Caco-2 (cell line): Measurements from ENCODE around the gene PGGT1B. TPM values are rescaled to one million over a fixed set of nuclear protein-coding genes. Genes with fewer than 3 reads are reported as not detected.

Experiments used
- BruUV-seq: library from RNA; stranded (reverse); fragments of 400-500 nt; replicated peaks from 2 replicates; lab custom pipeline; 2021; lab: Mats Ljungman, UMichigan
- CTCF ChIA-PET: fragments of 300-600 bp; sonication (Branson Sonifier 250); formaldehyde crosslinking; loops from one replicate; lab custom pipeline; 2022; ENCODE audit warnings: antibody characterized with exemption; lab: Charles Lee
- POLR2A ChIA-PET: fragments of 300-600 bp; sonication (Branson Sonifier 250); formaldehyde crosslinking; loops from one replicate; lab custom pipeline; 2022; ENCODE audit warnings: antibody characterized with exemption; lab: Charles Lee
- DNase-seq, 2 experiments: peaks; one replicate each; pipeline versions ENCODE4 v3.0.0 to v3.0.0-alpha.2; 2020 to 2022
- H3K27me3 ChIP-seq: replicated peaks from 2 replicates; pipeline ENCODE4 v1.6.0; 2011; ENCODE audit warnings: low read length; ENCODE audit not compliant: control insufficient read depth, insufficient read depth
- H3K36me3 ChIP-seq: 2 replicates; pipeline ENCODE4 v1.5.1; 2011; ENCODE audit warnings: low read length; ENCODE audit not compliant: control insufficient read depth, insufficient read depth
- H3K4me1 ChIP-seq: fragments of 250-450 bp; sonication (Bioruptor Pico); 2 replicates; pipeline ENCODE4 v1.5.1; 2020; ENCODE audit warnings: mild to moderate bottlenecking
- H3K4me3 ChIP-seq: 2 replicates; pipeline ENCODE4 v1.5.1; 2011; ENCODE audit warnings: low read depth, mild to moderate bottlenecking, control low read depth, low read length
- H3K9me3 ChIP-seq: fragments of 250-450 bp; sonication (Bioruptor Pico); 2 replicates; pipeline ENCODE4 v1.5.1; 2020; ENCODE audit warnings: mild to moderate bottlenecking, moderate library complexity
- H3K27ac Mint-ChIP-seq: one replicate; pipeline ENCODE4 v1.8.0; 2022; ENCODE audit warnings: mixed read lengths; ENCODE audit not compliant: unreplicated experiment
- H3K27me3 Mint-ChIP-seq: one replicate; pipeline ENCODE4 v1.8.0; 2022; ENCODE audit warnings: mixed read lengths; ENCODE audit not compliant: insufficient read depth, unreplicated experiment
- H3K36me3 Mint-ChIP-seq: one replicate; pipeline ENCODE4 v1.8.0; 2022; ENCODE audit warnings: mild to moderate bottlenecking, mixed read lengths; ENCODE audit not compliant: insufficient read depth, unreplicated experiment
- H3K4me1 Mint-ChIP-seq: one replicate; pipeline ENCODE4 v1.8.0; 2022; ENCODE audit warnings: low read depth, mixed read lengths; ENCODE audit not compliant: unreplicated experiment
- H3K4me3 Mint-ChIP-seq: one replicate; pipeline ENCODE4 v1.8.0; 2022; ENCODE audit warnings: mild to moderate bottlenecking, moderate library complexity, mixed read lengths; ENCODE audit not compliant: unreplicated experiment
- H3K9me3 Mint-ChIP-seq: one replicate; pipeline ENCODE4 v1.8.0; 2022; ENCODE audit warnings: mixed read lengths; ENCODE audit not compliant: unreplicated experiment
- CTCF ChIP-seq, 2 experiments: fragments of 200-600 bp in 1 of 2; IDR thresholded peaks; 1 replicate in 1 of 2; 2 replicates in 1 of 2; pipeline versions ENCODE4 v1.5.1 to v1.8.0; 2011 to 2022; ENCODE audit warnings: antibody characterized with exemption in 1 of 2, control low read depth in 1 of 2, inconsistent platforms in 1 of 2, low read depth in 1 of 2, low read length in 1 of 2, mild to moderate bottlenecking in 1 of 2, moderate library complexity in 1 of 2; ENCODE audit not compliant: insufficient read depth in 1 of 2, severe bottlenecking in 1 of 2, unreplicated experiment in 1 of 2
- intact Hi-C: fragments of 100-400 bp; cut with micrococcal nuclease; formaldehyde crosslinking; loops from one replicate; pipeline ENCODE4 v1.10.0; 2022; ENCODE audit not compliant: unreplicated experiment
- total RNA-seq: library from RNA; stranded (reverse); gene quantifications from 2 replicates; pipeline ENCODE4 v1.2.3, GENCODE V29; 2022

PGGT1B gene
- total RNA-seq, 1 experiment from 2014 or later, result 39.4 TPM

- no peak for TF ChIP-seq CTCF (IDR thresholded peaks at IDR 0.05; ENCODE audit: insufficient read depth in 1 of 2, low read depth in 1 of 2, low read length in 1 of 2, severe bottlenecking in 1 of 2, unreplicated experiment in 1 of 2)
- Histone ChIP-seq H3K36me3 (0 out of 2 replicates have a peak, but pooled peaks cover 1% of the 10 kb centered on the region), H3K9me3 (no peaks in the 10 kb centered on the region), H3K4me1 (no peaks in the 10 kb centered on the region), H3K27me3 (no peaks in the 10 kb centered on the region), H3K4me3 (no peak overlapping the region)
- no TSS peak for BruUV-seq
- Mint-ChIP-seq H3K4me1 (no peaks in the 10 kb centered on the region), H3K9me3 (no peaks in the 10 kb centered on the region), H3K27ac (no peak overlapping the region), H3K27me3 (no peaks in the 10 kb centered on the region), H3K4me3 (no peak overlapping the region), H3K36me3 (no peaks in the 10 kb centered on the region)
- intact Hi-C loops, result no loop called here
- ChIA-PET POLR2A (interaction anchor here (0.6 kb wide), 1 partner anchor 59 kb away, joined by 3 read pairs; the partner anchor contains the start of gene CCDC112), CTCF (no interaction called here)
- no peak for DNase-seq
Observed at GRCh38 chr5:115237066-115237465, 25.6 kb downstream of the PGGT1B start.

GRCh38 chr5:115236599-115236998, 26.1 kb downstream of the PGGT1B start:
- DNase-seq, result no peak
- Mint-ChIP-seq H3K9me3 (no peaks in the 10 kb centered on the region), H3K4me3 (no peak overlapping the region), H3K27ac (no peak overlapping the region), H3K27me3 (no peaks in the 10 kb centered on the region), H3K36me3 (no peaks in the 10 kb centered on the region), H3K4me1 (no peaks in the 10 kb centered on the region)
- no peak overlapping the region for H3K4me3 ChIP-seq
- no peaks in the 10 kb centered on the region for H3K27me3 ChIP-seq
- H3K9me3 ChIP-seq, result no peaks in the 10 kb centered on the region
- CTCF ChIA-PET, result no interaction called here
- POLR2A ChIA-PET, result no interaction called here
- intact Hi-C loops, result no loop called here
- no TSS peak for BruUV-seq
- TF ChIP-seq CTCF (IDR thresholded peaks at IDR 0.05; ENCODE audit: insufficient read depth in 1 of 2, low read depth in 1 of 2, low read length in 1 of 2, severe bottlenecking in 1 of 2, unreplicated experiment in 1 of 2), result no peak
- 0 out of 2 replicates have a peak, but pooled peaks cover 1% of the 10 kb centered on the region for H3K36me3 ChIP-seq
- H3K4me1 ChIP-seq, result no peaks in the 10 kb centered on the region

DNA sequence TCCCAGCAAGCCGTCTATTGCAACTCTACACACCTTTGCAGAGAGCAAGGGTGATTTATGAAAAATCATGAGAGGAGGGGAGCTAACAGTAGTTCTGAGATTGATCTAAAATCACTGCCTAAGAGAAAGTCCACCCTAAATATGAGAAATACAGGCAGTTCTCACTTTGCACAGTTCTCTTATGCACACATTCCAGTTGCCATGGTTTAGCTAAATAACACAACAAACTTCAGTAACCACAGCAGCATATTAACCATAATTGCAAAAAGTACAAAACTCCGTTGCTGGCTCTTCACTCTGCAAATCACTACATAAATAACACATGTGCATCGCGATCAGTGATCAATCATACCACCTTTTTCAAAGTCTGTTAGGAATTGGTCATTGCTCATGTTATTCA, 31.1 kb downstream of the PGGT1B start:
- no peaks in the 10 kb centered on the region for H3K9me3 ChIP-seq
- Mint-ChIP-seq H3K36me3 (no peaks in the 10 kb centered on the region), H3K9me3 (no peaks in the 10 kb centered on the region), H3K27ac (no peak overlapping the region), H3K4me3 (no peak overlapping the region), H3K4me1 (no peaks in the 10 kb centered on the region), H3K27me3 (no peaks in the 10 kb centered on the region)
- intact Hi-C loops, result no loop called here
- ChIA-PET CTCF (no interaction called here), POLR2A (no interaction called here)
- H3K4me1 ChIP-seq, result no peaks in the 10 kb centered on the region
- no peak for DNase-seq
- no peak overlapping the region for H3K4me3 ChIP-seq
- no TSS peak for BruUV-seq
- TF ChIP-seq CTCF (IDR thresholded peaks at IDR 0.05; ENCODE audit: insufficient read depth in 1 of 2, low read depth in 1 of 2, low read length in 1 of 2, severe bottlenecking in 1 of 2, unreplicated experiment in 1 of 2), result no peak
- no peaks in the 10 kb centered on the region for H3K36me3 ChIP-seq
- no peaks in the 10 kb centered on the region for H3K27me3 ChIP-seq
